ENCODE measurements around the gene AMIGO3. TPM values are rescaled to one million over a fixed set of nuclear protein-coding genes. Genes with fewer than 3 reads are reported as not detected.

Gene AMIGO3
- total and polyA plus RNA-seq, 2 of the 8 experiments (the other 6 are each of a cell fraction or from before 2014, with no cell fraction given): 1.6 to 8.8 TPM

DNA sequence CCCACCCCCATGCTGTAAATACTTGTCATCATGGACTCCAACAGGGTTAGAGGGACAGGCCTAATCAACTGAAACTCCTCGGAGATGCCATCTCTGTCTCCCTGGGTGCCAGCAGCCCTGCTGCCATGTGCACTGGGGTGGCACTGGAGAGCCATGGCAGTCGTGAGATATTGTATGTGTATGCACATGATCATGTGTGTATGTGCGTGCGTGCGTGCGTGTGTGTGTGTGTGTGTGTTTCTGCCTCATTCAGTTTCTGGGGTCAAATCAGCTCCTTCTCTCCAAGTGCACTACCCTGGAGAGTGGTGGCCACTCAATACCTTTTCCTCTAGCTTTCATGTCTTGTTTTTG, 48.6 kb downstream of the AMIGO3 start:
- Histone ChIP-seq H3K4ac (replicated peaks; ENCODE audit: insufficient read length, low read depth, low read length) (no peak overlapping the region), H2BK12ac (ENCODE audit: low read depth, low read length) (no peak overlapping the region), H3K56ac (replicated peaks; ENCODE audit: insufficient read length, low read depth, low read length) (no peak overlapping the region), H3K4me3 (ENCODE audit: extremely low read depth in 1 of 4, insufficient read depth in 2 of 4, low read depth in 3 of 4, low read length in 4 of 4) (no peak overlapping the region), H3K36me3 (ENCODE audit: control insufficient read depth in 2 of 4, insufficient read depth in 4 of 4, low read length in 3 of 4) (peaks cover 0 to 3% (median 2%) of the 10 kb centered on the region in 4 experiments; a peak in 2 of 8 replicates), H3K9ac (replicated peaks in 1 of 4; ENCODE audit: extremely low read depth in 1 of 4, low read depth in 3 of 4, low read length in 3 of 4) (no peak overlapping the region), H3K23ac (ENCODE audit: insufficient read length) (no peak overlapping the region), H3K18ac (ENCODE audit: extremely low read depth, low read length) (no peak overlapping the region), H3K9me3 (ENCODE audit: insufficient read depth in 2 of 2, low read depth in 1 of 2, low read length in 1 of 2) (no peaks in the 10 kb centered on the region), H2BK20ac (ENCODE audit: low read length) (no peak overlapping the region), H3K4me2 (ENCODE audit: insufficient read depth in 1 of 2, low read depth in 2 of 2, low read length in 2 of 2) (no peak overlapping the region), H4K91ac (replicated peaks; ENCODE audit: insufficient read length, low read length) (no peak overlapping the region), H3K14ac (ENCODE audit: insufficient read length) (no peak overlapping the region), H4K8ac (ENCODE audit: extremely low read depth, insufficient read depth, low read length) (no peak overlapping the region), H4K20me1 (replicated peaks in 1 of 2; ENCODE audit: control insufficient read depth in 1 of 2, insufficient read depth in 2 of 2, low read length in 2 of 2) (peaks cover 0 to 5% of the 10 kb centered on the region in 2 experiments), H2BK15ac (ENCODE audit: low read length) (no peak overlapping the region), H3K79me2 (ENCODE audit: control insufficient read depth in 1 of 2, insufficient read depth in 2 of 2, low read length in 2 of 2) (peaks cover 0 to 17% of the 10 kb centered on the region in 2 experiments; a peak in 1 of 4 replicates), H3K4me1 (replicated peaks in 1 of 4; ENCODE audit: control insufficient read depth in 3 of 4, insufficient read depth in 4 of 4, low read length in 3 of 4) (peaks cover 0 to 10% (median 6%) of the 10 kb centered on the region in 4 experiments; a peak in 4 of 7 replicates), H4K5ac (ENCODE audit: insufficient read length, low read depth, low read length) (no peak overlapping the region), H2BK120ac (replicated peaks; ENCODE audit: low read depth, low read length) (no peak overlapping the region), H3K79me1 (ENCODE audit: low read depth, low read length) (peaks cover 8% of the 10 kb centered on the region; the same call in 1 of the 2 replicates), H2AFZ (ENCODE audit: low read length) (no peak overlapping the region), H2AK5ac (ENCODE audit: low read depth, low read length) (0 out of 2 replicates have a peak overlapping the region, but pooled peaks have one; percentile 17), H3K23me2 (ENCODE audit: low read depth, low read length) (peaks cover 13% of the 10 kb centered on the region; the same call in 1 of the 2 replicates), H3K27ac (ENCODE audit: low read depth, low read length) (no peak overlapping the region), H3K27me3 (replicated peaks in 1 of 4; ENCODE audit: control insufficient read depth in 3 of 4, extremely low read depth in 1 of 4, insufficient read depth in 3 of 4, low read length in 3 of 4) (no peaks in the 10 kb centered on the region), H2BK5ac (ENCODE audit: low read depth, low read length) (no peak overlapping the region)
- DNase-seq (ENCODE audit: low read depth in 1 of 2, low spot score in 2 of 2): no peak
- ChIA-PET CTCF (ENCODE audit: partially characterized antibody) (interaction anchor here (0.5 to 5.4 kb wide), 34 partner anchors 8 to 340 kb away, joined by 3 to 159 read pairs (median 5); partner anchors contain the start of gene BSN), POLR2A (ENCODE audit: partially characterized antibody) (interaction anchor here (0.6 to 3.0 kb wide), 5 partner anchors 17 to 134 kb away, joined by 3 to 21 read pairs (median 4); no protein-coding TSS in a partner anchor)
- FAIRE-seq: no peak
- WGBS, 2 experiments (ENCODE audit: extremely low coverage in 1 of 2, insufficient coverage in 1 of 2, insufficient read length in 1 of 2, insufficient replicate concordance in 2 of 2, low coverage in 1 of 2, low lambda C conversion rate in 2 of 2, missing lambda C conversion rate in 1 of 2): 55% methylated on average over 6 of the region's 6 CpGs; no CpG with 5 or more reads in 1 of the 2 experiments
- no peak for TF ChIP-seq TBP (IDR thresholded peaks at IDR 0.05; ENCODE audit: low read depth, low read length)
- TF ChIP-seq, protein P1, sequence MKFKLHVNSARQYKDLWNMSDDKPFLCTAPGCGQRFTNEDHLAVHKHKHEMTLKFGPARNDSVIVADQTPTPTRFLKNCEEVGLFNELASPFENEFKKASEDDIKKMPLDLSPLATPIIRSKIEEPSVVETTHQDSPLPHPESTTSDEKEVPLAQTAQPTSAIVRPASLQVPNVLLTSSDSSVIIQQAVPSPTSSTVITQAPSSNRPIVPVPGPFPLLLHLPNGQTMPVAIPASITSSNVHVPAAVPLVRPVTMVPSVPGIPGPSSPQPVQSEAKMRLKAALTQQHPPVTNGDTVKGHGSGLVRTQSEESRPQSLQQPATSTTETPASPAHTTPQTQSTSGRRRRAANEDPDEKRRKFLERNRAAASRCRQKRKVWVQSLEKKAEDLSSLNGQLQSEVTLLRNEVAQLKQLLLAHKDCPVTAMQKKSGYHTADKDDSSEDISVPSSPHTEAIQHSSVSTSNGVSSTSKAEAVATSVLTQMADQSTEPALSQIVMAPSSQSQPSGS (IDR thresholded peaks at IDR 0.05; ENCODE audit: low read length): no peak
- TF ChIP-seq SAP30 (IDR thresholded peaks at IDR 0.05; ENCODE audit: insufficient read depth, insufficient replicate concordance, low read length): no peak
- no peak for TF ChIP-seq RFX5 (IDR thresholded peaks at IDR 0.05; ENCODE audit: borderline replicate concordance, low read depth, low read length)
- TF ChIP-seq SIN3A (conservative IDR thresholded peaks at IDR 0.05 in 1 of 2, IDR thresholded peaks at IDR 0.05 in 1 of 2; ENCODE audit: low read depth in 1 of 2, low read length in 2 of 2): no peak
- TF ChIP-seq EP300 (IDR thresholded peaks at IDR 0.05; ENCODE audit: borderline replicate concordance in 1 of 2, low read depth in 2 of 2, low read length in 2 of 2): no peak
- no peak for TF ChIP-seq BACH1 (IDR thresholded peaks at IDR 0.05; ENCODE audit: low read length)
- no peak for TF ChIP-seq SRF (IDR thresholded peaks at IDR 0.05; ENCODE audit: low read depth, low read length)
- no peak for TF ChIP-seq KDM5A (IDR thresholded peaks at IDR 0.05; ENCODE audit: low read length)
- no peak for TF ChIP-seq CREB1 (IDR thresholded peaks at IDR 0.05)
- no peak for TF ChIP-seq HDAC6 (IDR thresholded peaks at IDR 0.05; ENCODE audit: low read depth, low read length)
- no peak for TF ChIP-seq RXRA (IDR thresholded peaks at IDR 0.05; ENCODE audit: insufficient read depth, low read depth, low read length)
